Trophoblast cell (in vitro differentiated cells and primary cell): ENCODE measurements around the gene LIN28A.

ENCODE experiments used
- DNase-seq, 2 donors: peaks; one replicate each; pipeline ENCODE4 v3.0.0-alpha.2; 2016
- H2AFZ ChIP-seq: 2 replicates; pipeline ENCODE4 v1.6.1; 2013; ENCODE audit warnings: low read length, moderate library complexity, mild to moderate bottlenecking; ENCODE audit not compliant: insufficient read depth, poor library complexity
- H2AK5ac ChIP-seq: 2 replicates; pipeline ENCODE4 v1.6.1; 2013; ENCODE audit warnings: mild to moderate bottlenecking, low read length
- H2BK120ac ChIP-seq: 2 replicates; pipeline ENCODE4 v1.6.1; 2013; ENCODE audit warnings: low read length, mild to moderate bottlenecking, moderate library complexity; ENCODE audit not compliant: insufficient read depth, poor library complexity
- H2BK12ac ChIP-seq: 2 replicates; pipeline ENCODE4 v1.6.1; 2013; ENCODE audit warnings: mild to moderate bottlenecking, low read length, moderate library complexity
- H2BK5ac ChIP-seq: 2 replicates; pipeline ENCODE4 v1.6.1; 2013; ENCODE audit warnings: low read length, low read depth, moderate library complexity, mild to moderate bottlenecking; ENCODE audit not compliant: poor library complexity
- H3K14ac ChIP-seq: 2 replicates; pipeline ENCODE4 v1.6.1; 2013; ENCODE audit warnings: mild to moderate bottlenecking, low read length
- H3K18ac ChIP-seq: 2 replicates; pipeline ENCODE4 v1.6.1; 2013; ENCODE audit warnings: mild to moderate bottlenecking, low read length
- H3K23ac ChIP-seq: 2 replicates; pipeline ENCODE4 v1.6.1; 2013; ENCODE audit warnings: low read length
- H3K27ac ChIP-seq: 2 replicates; pipeline ENCODE4 v1.5.1; 2013; ENCODE audit warnings: low read depth, mild to moderate bottlenecking, inconsistent platforms, low read length, moderate library complexity
- H3K27me3 ChIP-seq: 2 replicates; pipeline ENCODE4 v1.6.1; 2013; ENCODE audit warnings: inconsistent platforms, mild to moderate bottlenecking, low read length, moderate library complexity; ENCODE audit not compliant: insufficient read depth
- H3K36me3 ChIP-seq, 2 experiments: 1 replicate in 1 of 2; 2 replicates in 1 of 2; pipeline ENCODE4 v1.6.1; 2013; ENCODE audit warnings: low read length in 2 of 2, mild to moderate bottlenecking in 2 of 2, moderate library complexity in 1 of 2; ENCODE audit not compliant: insufficient read depth in 2 of 2, control insufficient read depth in 1 of 2
- H3K4ac ChIP-seq: 2 replicates; pipeline ENCODE4 v1.6.1; 2013; ENCODE audit warnings: low read depth, mild to moderate bottlenecking, low read length, moderate library complexity
- H3K4me1 ChIP-seq, 2 experiments: 1 replicate in 1 of 2; 2 replicates in 1 of 2; pipeline ENCODE4 v1.6.1; 2013; ENCODE audit warnings: low read length in 2 of 2, mild to moderate bottlenecking in 2 of 2, moderate library complexity in 1 of 2; ENCODE audit not compliant: insufficient read depth in 2 of 2, control insufficient read depth in 1 of 2
- H3K4me2 ChIP-seq: 2 replicates; pipeline ENCODE4 v1.6.1; 2013; ENCODE audit warnings: inconsistent platforms, mild to moderate bottlenecking, low read length, moderate library complexity
- H3K4me3 ChIP-seq: 2 replicates; pipeline ENCODE4 v1.5.1; 2013; ENCODE audit warnings: mild to moderate bottlenecking, low read depth, low read length, inconsistent platforms
- H3K79me1 ChIP-seq: one replicate; pipeline ENCODE4 v1.6.1; 2013; ENCODE audit warnings: low read length
- H3K79me2 ChIP-seq: 2 replicates; pipeline ENCODE4 v1.6.1; 2013; ENCODE audit warnings: low read length, mild to moderate bottlenecking; ENCODE audit not compliant: control insufficient read depth, insufficient read depth, poor library complexity
- H3K9ac ChIP-seq: 2 replicates; pipeline ENCODE4 v1.6.1; 2013; ENCODE audit warnings: mild to moderate bottlenecking, low read length
- H3K9me3 ChIP-seq: 2 replicates; pipeline ENCODE4 v1.6.1; 2013; ENCODE audit warnings: low read depth, mild to moderate bottlenecking, control low read depth, inconsistent platforms, low read length; ENCODE audit not compliant: insufficient read depth
- H4K12ac ChIP-seq: 2 replicates; pipeline ENCODE4 v1.6.1; 2013; ENCODE audit warnings: low read depth, mild to moderate bottlenecking, low read length, moderate library complexity
- H4K8ac ChIP-seq: 2 replicates; pipeline ENCODE4 v1.6.1; 2013; ENCODE audit warnings: low read depth, mild to moderate bottlenecking, low read length, moderate library complexity
- H4K91ac ChIP-seq: one replicate; pipeline ENCODE4 v1.6.1; 2013; ENCODE audit warnings: low read depth, mild to moderate bottlenecking, low read length, moderate library complexity
- WGBS: extraction: QIAGEN DNeasy Blood & Tissue Kit; methylation state at CpG from one replicate; pipeline ENCODE4 v1.1.7; 2013; ENCODE audit warnings: missing lambda C conversion rate; ENCODE audit not compliant: insufficient read length, insufficient coverage; ENCODE audit errors: extremely low coverage; 5-methylcytosine and 5-hydroxymethylcytosine counted together

Gene LIN28A

DNA sequence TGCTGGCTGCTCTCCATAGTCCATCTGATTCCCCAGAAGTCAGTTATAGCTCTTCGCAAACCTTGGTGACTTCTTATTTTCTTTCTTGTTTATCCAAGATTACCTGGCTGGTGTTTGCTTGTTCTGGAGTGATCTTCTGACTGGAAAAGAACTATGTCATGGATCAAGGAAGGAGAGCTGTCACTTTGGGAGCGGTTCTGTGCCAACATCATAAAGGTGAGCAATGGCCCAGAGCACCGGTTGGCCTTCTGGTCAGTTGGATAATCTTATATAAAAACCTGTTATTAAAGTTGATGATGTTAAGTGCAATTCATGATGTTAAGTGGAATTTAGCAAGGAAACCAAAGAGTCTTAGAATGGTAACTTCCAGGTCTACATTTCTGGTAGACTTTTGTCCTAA, 22.2 kb downstream of the LIN28A start:
- WGBS: no CpG with 5 or more reads among the region's 3 CpGs
- H3K4ac ChIP-seq: no peak overlapping the region

DNA sequence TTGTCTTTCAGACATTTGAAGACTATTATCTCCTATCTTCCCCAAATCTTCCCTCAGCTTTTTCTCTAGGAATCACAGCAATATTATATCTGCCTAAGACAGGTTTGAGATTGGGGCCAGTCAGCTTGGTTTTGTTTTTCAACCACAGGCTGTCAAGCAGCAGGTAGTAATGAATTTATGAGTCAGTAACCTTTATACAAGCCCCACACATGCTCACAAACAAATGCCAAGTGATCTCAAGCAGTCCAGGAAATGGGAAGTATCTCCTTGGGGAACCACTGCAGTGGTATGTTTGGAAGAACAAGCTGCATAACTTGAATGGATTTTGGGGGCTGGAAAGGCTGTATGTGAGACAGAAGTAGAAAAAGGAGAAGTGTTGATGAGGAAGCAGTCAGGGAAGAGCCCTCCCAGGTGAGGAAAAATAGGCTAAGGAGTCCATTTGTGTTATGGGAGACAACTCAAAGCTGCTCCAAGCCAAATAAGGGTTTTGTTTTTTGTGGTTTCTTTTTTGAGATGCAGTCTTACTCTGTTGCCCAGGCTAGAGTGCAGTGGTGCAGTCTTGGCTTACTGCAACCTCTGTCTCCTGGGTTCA, 23.6 kb downstream of the LIN28A start:
- Histone ChIP-seq H4K12ac (no peak overlapping the region), H2AFZ (no peak overlapping the region), H3K23ac (no peak overlapping the region), H2BK120ac (no peak overlapping the region), H3K4me3 (no peak overlapping the region), H3K36me3 (peaks cover 28% of the 10 kb centered on the region in 2 experiments), H3K9ac (no peak overlapping the region), H4K91ac (no peak overlapping the region), H3K79me2 (peaks cover 2% of the 10 kb centered on the region), H4K8ac (no peak overlapping the region), H3K79me1 (no peaks in the 10 kb centered on the region), H3K4me1 (no peaks in the 10 kb centered on the region), H2BK5ac (no peak overlapping the region), H3K14ac (no peak overlapping the region), H3K18ac (no peak overlapping the region), H3K4me2 (no peak overlapping the region), H3K9me3 (no peaks in the 10 kb centered on the region), H3K27me3 (no peaks in the 10 kb centered on the region), H2AK5ac (no peak overlapping the region), H2BK12ac (no peak overlapping the region), H3K4ac (no peak overlapping the region), H3K27ac (no peak overlapping the region)
- no peak for DNase-seq

More for the DNA sequence above, 22.2 kb downstream of the LIN28A start:
- Histone ChIP-seq H3K27ac (no peak overlapping the region), H3K14ac (no peak overlapping the region), H2AK5ac (no peak overlapping the region), H3K4me3 (no peak overlapping the region), H2AFZ (no peak overlapping the region), H3K23ac (no peak overlapping the region), H2BK120ac (no peak overlapping the region), H3K27me3 (no peaks in the 10 kb centered on the region), H2BK12ac (no peak overlapping the region), H3K79me2 (peaks cover 2% of the 10 kb centered on the region), H3K36me3 (peaks cover 15 to 17% of the 10 kb centered on the region in 2 experiments), H3K18ac (no peak overlapping the region), H4K12ac (peak overlapping the region; percentile 25), H3K9me3 (no peaks in the 10 kb centered on the region), H2BK5ac (no peak overlapping the region), H4K91ac (peak overlapping the region; percentile 9), H3K4me2 (peak overlapping the region; percentile 93), H3K79me1 (no peaks in the 10 kb centered on the region), H4K8ac (peak overlapping the region; percentile 83), H3K9ac (peak overlapping the region; percentile 82), H3K4me1 (no peaks in the 10 kb centered on the region)
- no peak for DNase-seq

DNA sequence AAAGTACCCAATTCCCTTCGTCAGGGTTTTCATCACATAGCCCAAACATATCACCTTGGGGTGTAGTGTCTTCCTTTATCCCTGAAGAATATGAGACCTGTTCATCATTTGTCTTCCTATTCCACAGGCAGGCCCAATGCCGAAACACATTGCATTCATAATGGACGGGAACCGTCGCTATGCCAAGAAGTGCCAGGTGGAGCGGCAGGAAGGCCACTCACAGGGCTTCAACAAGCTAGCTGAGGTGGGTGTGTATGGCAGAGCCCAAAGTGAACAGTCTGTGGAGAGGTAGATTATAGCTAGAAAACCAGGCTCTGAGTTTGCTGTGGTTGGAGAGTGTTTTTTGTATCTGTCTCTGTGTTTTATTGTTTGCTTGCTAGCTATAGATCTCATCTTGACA, 27.4 kb downstream of the LIN28A start:
- DNase-seq: no peak
- Histone ChIP-seq H3K18ac (no peak overlapping the region), H3K4me3 (no peak overlapping the region), H4K12ac (no peak overlapping the region), H3K27me3 (no peaks in the 10 kb centered on the region), H3K9me3 (no peaks in the 10 kb centered on the region), H4K8ac (no peak overlapping the region), H3K23ac (no peak overlapping the region), H3K79me2 (no peaks in the 10 kb centered on the region), H2BK120ac (no peak overlapping the region), H2AK5ac (no peak overlapping the region), H3K4me2 (no peak overlapping the region), H2BK12ac (no peak overlapping the region), H3K4me1 (no peaks in the 10 kb centered on the region), H3K79me1 (no peaks in the 10 kb centered on the region), H3K36me3 (peaks cover 42 to 49% of the 10 kb centered on the region in 2 experiments), H3K14ac (no peak overlapping the region), H3K4ac (no peak overlapping the region), H3K9ac (no peak overlapping the region), H3K27ac (no peak overlapping the region), H4K91ac (no peak overlapping the region), H2AFZ (no peak overlapping the region), H2BK5ac (no peak overlapping the region)
- WGBS: no CpG with 5 or more reads among the region's 6 CpGs

DNA sequence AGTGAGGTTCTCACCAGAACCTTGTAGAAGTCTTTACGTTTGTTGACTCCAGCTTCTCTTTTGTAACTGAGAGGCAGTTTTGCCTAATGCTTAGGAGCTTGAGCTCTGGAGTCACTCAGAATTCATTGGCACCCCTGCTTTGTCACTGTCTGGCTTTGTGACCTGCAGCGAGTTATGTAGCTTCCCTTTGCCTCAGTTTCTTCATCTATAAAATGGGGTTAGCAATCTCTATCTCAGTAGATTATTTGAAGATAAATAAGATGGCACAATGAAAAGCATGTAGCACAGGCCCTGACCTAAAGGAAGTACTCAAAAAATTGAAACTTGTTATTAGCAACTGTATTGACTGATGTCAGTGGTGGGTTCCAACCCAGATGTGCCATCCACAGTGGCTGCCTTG, 29.6 kb downstream of the LIN28A start:
- Histone ChIP-seq H3K79me1 (no peaks in the 10 kb centered on the region), H3K18ac (no peak overlapping the region), H3K14ac (no peak overlapping the region), H3K4me2 (no peak overlapping the region), H2BK12ac (no peak overlapping the region), H3K9ac (no peak overlapping the region), H2AFZ (no peak overlapping the region), H3K27me3 (no peaks in the 10 kb centered on the region), H3K4me1 (no peaks in the 10 kb centered on the region), H3K27ac (no peak overlapping the region), H4K8ac (no peak overlapping the region), H3K4ac (no peak overlapping the region), H3K36me3 (peaks cover 48 to 59% of the 10 kb centered on the region in 2 experiments), H4K91ac (no peak overlapping the region), H2AK5ac (no peak overlapping the region), H3K23ac (no peak overlapping the region), H3K4me3 (no peak overlapping the region), H2BK5ac (no peak overlapping the region), H2BK120ac (no peak overlapping the region), H3K79me2 (no peaks in the 10 kb centered on the region), H3K9me3 (no peaks in the 10 kb centered on the region), H4K12ac (no peak overlapping the region)
- no CpG with 5 or more reads among the region's 2 CpGs for WGBS
- DNase-seq: no peak
